ENCODE results near the gene FLNB. TPM values are rescaled to one million over a fixed set of nuclear protein-coding genes. Genes with fewer than 3 reads are reported as not detected.

The FLNB gene
- total RNA-seq, 1 experiment from 2014 or later, result 147 TPM

- no TSS peak for BruUV-seq (replicated peaks)
- no peak for TF ChIP-seq CTCF (IDR thresholded peaks at IDR 0.05; ENCODE audit: unreplicated experiment)
- intact Hi-C loops (cut with micrococcal nuclease; ENCODE audit: unreplicated experiment), result no loop called here
- no peak overlapping the region for H3K4me3 Mint-ChIP-seq (ENCODE audit: low read depth, unreplicated experiment)
- CTCF ChIA-PET, result no interaction called here
- no peaks in the 10 kb centered on the region for H3K36me3 Mint-ChIP-seq (ENCODE audit: insufficient read depth, unreplicated experiment)
- no peak overlapping the region for H3K27ac Mint-ChIP-seq (ENCODE audit: unreplicated experiment)
- H3K9me3 Mint-ChIP-seq (ENCODE audit: low read depth, unreplicated experiment), result no peaks in the 10 kb centered on the region
- H3K4me1 Mint-ChIP-seq (ENCODE audit: low read depth, unreplicated experiment), result peaks cover 36% of the 10 kb centered on the region
- H3K27me3 Mint-ChIP-seq (ENCODE audit: unreplicated experiment), result no peaks in the 10 kb centered on the region
- DNase-seq, result no peak
These were observed 6.2 kb upstream of the FLNB start for GRCh38 chr3:58001979-58002378.

DNA sequence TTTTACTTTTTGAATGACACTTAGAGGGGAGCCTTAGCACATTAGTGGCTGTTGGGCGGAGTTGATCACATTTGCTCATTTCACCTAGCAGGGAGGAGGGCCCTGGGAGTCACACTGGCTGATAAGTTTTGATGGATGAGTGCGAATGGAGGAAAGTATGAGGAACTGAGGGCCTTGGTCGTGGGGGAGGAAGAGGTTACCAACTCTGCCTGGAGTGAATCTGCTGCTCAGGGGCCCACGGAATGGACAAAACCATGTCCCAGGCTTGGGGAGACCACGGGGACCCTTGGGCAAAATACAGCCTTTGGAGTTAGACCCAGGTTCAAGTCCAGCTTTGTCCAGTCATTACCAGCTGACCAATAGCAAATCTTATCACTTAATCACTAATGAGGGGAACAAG, 5.1 kb upstream of the FLNB start:
- Mint-ChIP-seq H3K36me3 (ENCODE audit: insufficient read depth, unreplicated experiment) (peaks cover 5% of the 10 kb centered on the region), H3K4me1 (ENCODE audit: low read depth, unreplicated experiment) (peaks cover 33% of the 10 kb centered on the region), H3K9me3 (ENCODE audit: low read depth, unreplicated experiment) (no peaks in the 10 kb centered on the region), H3K27ac (ENCODE audit: unreplicated experiment) (no peak overlapping the region), H3K27me3 (ENCODE audit: unreplicated experiment) (no peaks in the 10 kb centered on the region), H3K4me3 (ENCODE audit: low read depth, unreplicated experiment) (no peak overlapping the region)
- intact Hi-C loops (cut with micrococcal nuclease; ENCODE audit: unreplicated experiment), result no loop called here
- TF ChIP-seq CTCF (IDR thresholded peaks at IDR 0.05; ENCODE audit: unreplicated experiment), result no peak
- CTCF ChIA-PET, result no interaction called here
- no peak for DNase-seq
- BruUV-seq (replicated peaks), result no TSS peak

DNA sequence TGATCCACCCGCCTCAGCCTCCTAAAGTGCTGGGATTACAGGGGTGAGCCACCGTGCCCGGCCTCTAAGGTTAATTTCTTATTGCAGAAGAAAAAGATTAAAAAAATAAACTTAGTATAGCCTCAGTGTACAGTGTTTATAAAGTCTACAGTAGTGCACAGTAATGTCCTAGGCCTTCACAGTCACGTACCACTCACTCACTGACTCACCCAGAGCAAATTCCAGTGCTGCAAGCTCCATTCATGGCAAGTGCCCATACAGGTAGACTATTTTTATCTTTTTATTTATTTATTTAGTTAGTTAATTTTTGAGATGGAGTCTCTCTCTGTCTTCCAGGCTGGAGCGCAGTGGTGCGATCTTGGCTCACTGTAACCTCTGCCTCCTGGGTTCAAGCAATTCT, 3.2 kb upstream of the FLNB start:
- peak; percentile 43 for DNase-seq
- H3K36me3 Mint-ChIP-seq (ENCODE audit: insufficient read depth, unreplicated experiment), result peaks cover 24% of the 10 kb centered on the region
- H3K4me1 Mint-ChIP-seq (ENCODE audit: low read depth, unreplicated experiment), result peaks cover 18% of the 10 kb centered on the region
- H3K27ac Mint-ChIP-seq (ENCODE audit: unreplicated experiment), result peak overlapping the region; percentile 56
- intact Hi-C loops (cut with micrococcal nuclease; ENCODE audit: unreplicated experiment), result loop anchor here (5.0 kb wide), 1 partner anchor 43 kb away; no protein-coding TSS in a partner anchor
- TF ChIP-seq CTCF (IDR thresholded peaks at IDR 0.05; ENCODE audit: unreplicated experiment), result no peak
- no peaks in the 10 kb centered on the region for H3K27me3 Mint-ChIP-seq (ENCODE audit: unreplicated experiment)
- H3K9me3 Mint-ChIP-seq (ENCODE audit: low read depth, unreplicated experiment), result no peaks in the 10 kb centered on the region
- no TSS peak for BruUV-seq (replicated peaks)
- CTCF ChIA-PET, result interaction anchor here (0.5 to 1.6 kb wide), 4 partner anchors 43 to 208 kb away, joined by 3 to 7 read pairs (median 4); no protein-coding TSS in a partner anchor
- no peak overlapping the region for H3K4me3 Mint-ChIP-seq (ENCODE audit: low read depth, unreplicated experiment)

DNA sequence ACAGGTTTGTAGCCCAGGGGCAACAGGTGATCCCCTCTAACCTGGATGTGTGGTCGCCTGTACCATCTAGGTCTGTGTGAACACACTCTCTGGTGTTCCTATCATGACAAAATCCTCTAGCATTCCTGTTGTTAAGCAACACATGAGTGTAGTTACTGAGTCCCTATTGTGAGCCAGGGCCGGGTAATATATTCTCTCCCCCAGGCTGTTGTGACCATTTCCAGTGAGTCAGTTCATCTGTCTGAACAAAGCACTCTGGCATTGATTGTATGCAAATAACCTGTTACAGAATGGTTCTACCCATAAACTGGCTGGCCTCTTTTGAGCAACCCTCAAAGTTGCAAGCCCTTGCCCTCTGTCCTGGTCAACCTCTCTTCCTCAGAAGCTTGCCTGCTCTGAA, 2.6 kb upstream of the FLNB start:
- intact Hi-C loops (cut with micrococcal nuclease; ENCODE audit: unreplicated experiment), result loop anchor here (5.0 kb wide), 1 partner anchor 43 kb away; no protein-coding TSS in a partner anchor
- Mint-ChIP-seq H3K27me3 (ENCODE audit: unreplicated experiment) (no peaks in the 10 kb centered on the region), H3K27ac (ENCODE audit: unreplicated experiment) (peak overlapping the region; percentile 56), H3K4me1 (ENCODE audit: low read depth, unreplicated experiment) (peaks cover 14% of the 10 kb centered on the region), H3K4me3 (ENCODE audit: low read depth, unreplicated experiment) (no peak overlapping the region), H3K9me3 (ENCODE audit: low read depth, unreplicated experiment) (no peaks in the 10 kb centered on the region), H3K36me3 (ENCODE audit: insufficient read depth, unreplicated experiment) (peaks cover 31% of the 10 kb centered on the region)
- BruUV-seq (replicated peaks), result no TSS peak
- CTCF ChIA-PET, result interaction anchor here (0.6 to 1.2 kb wide), 2 partner anchors 15 to 47 kb away, joined by 3 read pairs; no protein-coding TSS in a partner anchor
- no peak for TF ChIP-seq CTCF (IDR thresholded peaks at IDR 0.05; ENCODE audit: unreplicated experiment)
- peak; percentile 49 for DNase-seq

Measured in Calu3 (cell line).